HL-60 (cell line): ENCODE results near the gene MAD2L1.

ENCODE experiments used
- DNase-seq, 2 experiments: peaks; one replicate each; pipeline ENCODE4 v3.0.0-alpha.2; 2010 to 2020; ENCODE audit warnings: low read depth in 1 of 2, low spot score in 1 of 2
- H3K27ac ChIP-seq: fragments of 250-450 bp; sonication (Bioruptor Pico); replicated peaks from 2 replicates; pipeline ENCODE4 v1.5.1; 2020; ENCODE audit warnings: mild to moderate bottlenecking, moderate library complexity
- H3K27me3 ChIP-seq: fragments of 250-450 bp; sonication (Bioruptor Pico); 2 replicates; pipeline ENCODE4 v1.5.1; 2021; ENCODE audit warnings: mild to moderate bottlenecking, moderate library complexity; ENCODE audit not compliant: insufficient read depth, poor library complexity, severe bottlenecking
- H3K4me3 ChIP-seq: replicated peaks from 2 replicates; pipeline ENCODE4 v1.5.1; 2011; ENCODE audit warnings: mild to moderate bottlenecking, control low read depth, low read length; ENCODE audit not compliant: insufficient read depth
- CTCF ChIP-seq: IDR thresholded peaks from one replicate; pipeline ENCODE4 v1.5.1; 2011; ENCODE audit warnings: low read length, control low read depth, inconsistent platforms; ENCODE audit not compliant: insufficient read depth
- GABPA ChIP-seq: IDR thresholded peaks from 2 replicates; pipeline ENCODE4 v1.6.1; 2012; ENCODE audit warnings: low read depth
- POLR2AphosphoS5 ChIP-seq: IDR thresholded peaks from 2 replicates; pipeline ENCODE4 v1.6.1; 2012; ENCODE audit warnings: low read depth
- REST ChIP-seq: IDR thresholded peaks from 2 replicates; pipeline ENCODE4 v1.6.1; 2012; ENCODE audit warnings: low read depth; ENCODE audit not compliant: insufficient replicate concordance
- SPI1 ChIP-seq: IDR thresholded peaks from 2 replicates; pipeline ENCODE4 v1.6.1; 2012; ENCODE audit warnings: low read depth, mild to moderate bottlenecking, borderline replicate concordance

The MAD2L1 gene

GRCh38 chr4:120084327-120084726 lies 17.7 kb upstream of the MAD2L1 start:
- Histone ChIP-seq H3K27ac (no peak overlapping the region), H3K27me3 (no peaks in the 10 kb centered on the region), H3K4me3 (no peak overlapping the region)
- DNase-seq, result no peak
- TF ChIP-seq POLR2AphosphoS5 (no peak), SPI1 (no peak), GABPA (no peak), CTCF (no peak), REST (no peak)

- no peak overlapping the region for H3K27ac ChIP-seq
- H3K27me3 ChIP-seq, result no peaks in the 10 kb centered on the region
- DNase-seq, result no peak
- TF ChIP-seq GABPA, result no peak
- no peak for TF ChIP-seq POLR2AphosphoS5
- TF ChIP-seq CTCF, result no peak
- no peak for TF ChIP-seq SPI1
- TF ChIP-seq REST, result no peak
- H3K4me3 ChIP-seq, result no peak overlapping the region
Observed at GRCh38 chr4:120083152-120083551, 16.5 kb upstream of the MAD2L1 start.

- Histone ChIP-seq H3K27ac (no peak overlapping the region), H3K27me3 (no peaks in the 10 kb centered on the region), H3K4me3 (no peak overlapping the region)
- DNase-seq, result no peak
- TF ChIP-seq SPI1 (no peak), GABPA (no peak), REST (no peak), CTCF (no peak), POLR2AphosphoS5 (no peak)
Observed at GRCh38 chr4:120082251-120082650, 15.6 kb upstream of the MAD2L1 start.
